Measurements from ENCODE around the gene AGTPBP1.

The AGTPBP1 gene

GRCh38 chr9:85502815-85503655 lies 238.7 kb downstream of the AGTPBP1 start:
- DNase-seq (ENCODE audit: low spot score) (no peak), FAIRE-seq (no peak)

GRCh38 chr9:85501882-85502281 lies 239.9 kb downstream of the AGTPBP1 start:
- FAIRE-seq (no peak), DNase-seq (ENCODE audit: low spot score) (no peak)

GRCh38 chr9:85501456-85501855 lies 240.3 kb downstream of the AGTPBP1 start:
- no peak for FAIRE-seq
- no peak for DNase-seq (ENCODE audit: low spot score)

All from urothelium cell line (cell line).